ENCODE measurements around the gene MYZAP. TPM values are rescaled to one million over a fixed set of nuclear protein-coding genes. Genes with fewer than 3 reads are reported as not detected.

The MYZAP gene
- total RNA-seq, 1 experiment from 2014 or later = 0.63 TPM

DNA sequence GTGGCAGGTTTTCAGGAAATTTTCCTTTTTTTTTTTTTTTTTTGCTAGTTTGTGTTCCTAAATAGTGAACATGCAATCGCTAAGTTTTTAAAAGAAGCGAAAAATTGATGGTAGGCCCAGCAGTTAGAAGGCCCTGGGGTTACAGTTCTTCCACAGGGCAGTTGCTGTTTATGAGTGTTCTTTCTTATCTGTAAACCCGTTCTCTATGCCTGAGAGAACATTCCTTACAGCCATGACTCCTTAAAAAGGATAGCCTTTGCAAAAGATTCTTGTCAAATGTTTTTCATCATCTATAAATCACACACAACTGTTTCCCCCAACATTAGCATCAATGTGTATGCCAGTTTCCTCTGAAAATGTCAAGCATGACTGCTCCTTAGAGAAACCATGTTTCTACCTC is 23.8 kb upstream of the MYZAP start:
- Histone ChIP-seq H3K9ac (ENCODE audit: extremely low read depth, insufficient read length, low read length) (no peak overlapping the region), H2BK15ac (ENCODE audit: low read depth, low read length) (no peak overlapping the region), H3K27me3 (ENCODE audit: insufficient read depth, low read length) (no peaks in the 10 kb centered on the region), H3K27ac (ENCODE audit: insufficient read length, low read depth, low read length) (no peak overlapping the region), H3K4me2 (ENCODE audit: insufficient read depth, insufficient read length, low read length) (no peak overlapping the region), H4K5ac (ENCODE audit: insufficient read length, low read depth, low read length) (no peak overlapping the region), H3K23me2 (ENCODE audit: insufficient read length, low read depth, low read length, poor library complexity, severe bottlenecking) (no peaks in the 10 kb centered on the region), H3K18ac (ENCODE audit: insufficient read length, low read depth, low read length) (no peak overlapping the region), H2BK12ac (ENCODE audit: insufficient read length, low read depth, low read length) (no peak overlapping the region), H2AFZ (ENCODE audit: low read length) (no peak overlapping the region), H3K9me3 (ENCODE audit: control insufficient read depth, low read depth, low read length) (no peaks in the 10 kb centered on the region), H2BK5ac (ENCODE audit: insufficient read length, low read length) (no peak overlapping the region), H3K4ac (ENCODE audit: low read depth, low read length) (no peak overlapping the region), H3K79me2 (ENCODE audit: insufficient read depth, low read length) (no peaks in the 10 kb centered on the region), H3T11ph (ENCODE audit: low read length) (no peak overlapping the region), H3K79me1 (ENCODE audit: insufficient read depth, low read depth, low read length, poor library complexity, severe bottlenecking) (no peaks in the 10 kb centered on the region), H2AK5ac (ENCODE audit: insufficient read length, low read length) (no peak overlapping the region), H4K91ac (ENCODE audit: insufficient read length, low read depth, low read length) (no peak overlapping the region), H4K8ac (replicated peaks; ENCODE audit: insufficient read length, low read depth, low read length) (no peak overlapping the region), H3K4me1 (ENCODE audit: insufficient read depth, low read length) (no peaks in the 10 kb centered on the region), H2BK120ac (ENCODE audit: low read depth, low read length, poor library complexity, severe bottlenecking) (no peak overlapping the region), H3K56ac (ENCODE audit: insufficient read length, low read depth, low read length) (no peak overlapping the region), H3K23ac (ENCODE audit: insufficient read length, low read depth, low read length) (no peak overlapping the region), H3K14ac (ENCODE audit: insufficient read depth, low read length) (no peak overlapping the region), H4K20me1 (ENCODE audit: control insufficient read depth, insufficient read depth, insufficient read length) (no peaks in the 10 kb centered on the region), H2BK20ac (ENCODE audit: low read depth, low read length, poor library complexity, severe bottlenecking) (no peak overlapping the region)
- no peak overlapping the region for H3K4me3 Mint-ChIP-seq
- no CpG with 5 or more reads among the region's 3 CpGs for WGBS (ENCODE audit: extremely low coverage, insufficient read length, low lambda C conversion rate)
- no peaks in the 10 kb centered on the region for H3K36me3 Mint-ChIP-seq (ENCODE audit: insufficient read depth in 1 of 3, low read depth in 3 of 3)
- H3K4me1 Mint-ChIP-seq = peaks cover 8 to 16% of the 10 kb centered on the region in 2 experiments
- H3K27ac Mint-ChIP-seq = no peak overlapping the region
- H3K9me3 Mint-ChIP-seq = no peaks in the 10 kb centered on the region
- DNase-seq = no peak
- TF ChIP-seq, protein P1, sequence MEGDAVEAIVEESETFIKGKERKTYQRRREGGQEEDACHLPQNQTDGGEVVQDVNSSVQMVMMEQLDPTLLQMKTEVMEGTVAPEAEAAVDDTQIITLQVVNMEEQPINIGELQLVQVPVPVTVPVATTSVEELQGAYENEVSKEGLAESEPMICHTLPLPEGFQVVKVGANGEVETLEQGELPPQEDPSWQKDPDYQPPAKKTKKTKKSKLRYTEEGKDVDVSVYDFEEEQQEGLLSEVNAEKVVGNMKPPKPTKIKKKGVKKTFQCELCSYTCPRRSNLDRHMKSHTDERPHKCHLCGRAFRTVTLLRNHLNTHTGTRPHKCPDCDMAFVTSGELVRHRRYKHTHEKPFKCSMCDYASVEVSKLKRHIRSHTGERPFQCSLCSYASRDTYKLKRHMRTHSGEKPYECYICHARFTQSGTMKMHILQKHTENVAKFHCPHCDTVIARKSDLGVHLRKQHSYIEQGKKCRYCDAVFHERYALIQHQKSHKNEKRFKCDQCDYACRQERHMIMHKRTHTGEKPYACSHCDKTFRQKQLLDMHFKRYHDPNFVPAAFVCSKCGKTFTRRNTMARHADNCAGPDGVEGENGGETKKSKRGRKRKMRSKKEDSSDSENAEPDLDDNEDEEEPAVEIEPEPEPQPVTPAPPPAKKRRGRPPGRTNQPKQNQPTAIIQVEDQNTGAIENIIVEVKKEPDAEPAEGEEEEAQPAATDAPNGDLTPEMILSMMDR (conservative IDR thresholded peaks at IDR 0.05) = no peak
- H3K27me3 Mint-ChIP-seq (ENCODE audit: low read depth) = no peaks in the 10 kb centered on the region
